CD4-positive, alpha-beta T cell treated with Interleukin-1 beta for 1 hour (primary cell): Measurements from ENCODE around the gene ZMIZ1.
"Not testable (repeated sequence)": the region's sequence is repeated elsewhere in the genome, so short reads cannot be mapped to it uniquely, and the experiment has no call there.

ENCODE experiments used
- DNase-seq, 2 donors: peaks; one replicate each; pipeline ENCODE4 v3.0.0-alpha.2; 2020 to 2022

ZMIZ1 gene

DNA sequence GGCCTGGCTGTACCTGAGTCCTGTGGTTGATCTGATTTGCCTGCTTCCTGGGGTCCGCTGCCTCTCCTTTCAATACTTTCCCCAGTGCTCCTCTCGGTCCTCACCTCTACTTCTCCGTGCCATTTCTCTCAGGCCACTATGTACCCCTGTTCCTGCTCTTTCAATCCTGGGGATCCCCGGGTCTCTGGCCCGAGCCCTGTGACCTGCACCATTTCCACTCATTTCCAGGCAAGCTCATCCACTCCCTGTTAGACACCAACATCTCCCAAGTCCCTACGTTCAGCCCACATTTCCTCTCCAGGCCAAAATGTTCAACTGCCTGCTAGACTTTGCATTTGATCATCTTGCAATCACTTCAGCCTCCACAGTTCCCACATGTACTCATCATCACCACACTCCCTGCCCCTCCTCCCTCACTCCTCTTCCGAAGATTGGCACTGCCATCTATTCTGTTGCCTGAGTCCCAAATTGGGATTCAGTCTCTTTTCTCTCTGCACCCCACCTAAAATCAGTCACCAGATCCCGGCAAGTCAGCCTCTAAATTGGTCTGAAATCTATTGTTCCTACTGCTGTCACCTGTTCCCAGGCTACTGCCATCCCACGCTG, 34.4 kb upstream of the ZMIZ1 start:
- no peak for DNase-seq

DNA sequence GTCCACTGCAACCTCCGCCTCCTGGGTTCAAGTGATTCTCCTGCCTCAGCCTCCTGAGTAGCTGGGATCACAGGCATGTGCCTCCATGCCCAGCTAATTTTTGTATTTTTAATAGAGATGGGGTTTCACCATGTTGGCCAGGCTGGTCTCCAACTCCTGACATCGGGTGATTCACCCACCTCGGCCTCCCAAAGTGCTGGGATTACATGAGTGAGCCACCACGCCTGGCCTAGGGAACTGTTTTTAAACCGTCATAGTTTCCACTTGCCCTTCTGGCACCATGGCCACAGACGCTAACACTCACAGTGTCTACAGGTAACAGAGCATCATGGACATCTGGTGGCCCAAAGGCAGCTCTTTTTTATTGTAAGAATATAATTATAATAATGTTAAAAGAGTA, 32.4 kb upstream of the ZMIZ1 start:
- not testable (repeated sequence) for DNase-seq

DNA sequence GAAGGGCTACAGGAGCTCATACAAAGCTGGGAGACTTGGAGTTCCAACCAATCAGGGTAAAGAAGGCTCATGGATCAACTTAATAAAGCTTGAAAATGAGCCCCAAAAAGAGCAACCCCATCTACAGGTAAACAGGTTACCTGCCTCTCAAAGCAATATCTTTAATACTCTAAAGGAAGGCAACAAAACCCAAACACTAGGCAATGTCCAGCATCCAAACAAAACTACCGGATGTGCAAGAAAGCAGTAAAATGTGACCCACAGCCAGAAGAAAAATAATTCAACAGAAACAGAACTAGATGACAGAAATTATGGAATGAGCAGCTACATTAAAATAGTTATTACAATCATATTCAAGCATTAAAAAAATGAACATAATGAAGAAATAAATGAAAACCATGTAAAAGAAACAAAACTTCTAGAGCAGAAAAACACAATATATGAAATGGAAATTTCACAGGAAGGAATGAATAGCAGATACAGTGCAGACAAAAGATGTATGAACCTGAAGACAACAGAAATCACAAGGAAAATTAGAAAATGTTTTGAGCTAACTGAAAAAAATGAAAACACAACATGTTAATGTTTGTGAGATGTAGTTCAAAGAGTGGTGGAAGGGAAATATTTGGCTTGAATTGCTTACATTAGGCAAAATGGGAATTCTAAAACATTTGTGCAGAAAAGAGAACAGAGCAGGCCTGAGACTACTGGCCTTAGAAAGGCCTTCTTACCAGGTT, 30.5 kb upstream of the ZMIZ1 start:
- DNase-seq, result no peak

DNA sequence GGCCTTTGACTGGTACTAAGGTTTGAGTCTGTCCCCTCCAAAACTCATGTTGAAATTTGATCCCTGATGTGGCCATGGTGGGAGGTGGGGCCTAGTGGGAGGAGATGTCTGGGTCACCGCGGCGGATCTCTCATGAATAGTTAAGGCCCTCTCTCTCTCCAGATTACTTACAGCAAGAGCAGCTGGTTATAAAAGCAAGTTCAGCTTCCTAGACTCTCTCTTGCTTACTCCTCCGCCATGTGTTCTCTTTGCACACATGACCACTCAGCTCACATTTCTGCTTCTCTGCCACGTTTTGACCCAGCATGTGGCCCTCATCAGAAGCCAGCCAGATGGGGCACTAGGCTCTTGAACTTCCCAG, 29.9 kb upstream of the ZMIZ1 start:
- DNase-seq, result no peak

DNA sequence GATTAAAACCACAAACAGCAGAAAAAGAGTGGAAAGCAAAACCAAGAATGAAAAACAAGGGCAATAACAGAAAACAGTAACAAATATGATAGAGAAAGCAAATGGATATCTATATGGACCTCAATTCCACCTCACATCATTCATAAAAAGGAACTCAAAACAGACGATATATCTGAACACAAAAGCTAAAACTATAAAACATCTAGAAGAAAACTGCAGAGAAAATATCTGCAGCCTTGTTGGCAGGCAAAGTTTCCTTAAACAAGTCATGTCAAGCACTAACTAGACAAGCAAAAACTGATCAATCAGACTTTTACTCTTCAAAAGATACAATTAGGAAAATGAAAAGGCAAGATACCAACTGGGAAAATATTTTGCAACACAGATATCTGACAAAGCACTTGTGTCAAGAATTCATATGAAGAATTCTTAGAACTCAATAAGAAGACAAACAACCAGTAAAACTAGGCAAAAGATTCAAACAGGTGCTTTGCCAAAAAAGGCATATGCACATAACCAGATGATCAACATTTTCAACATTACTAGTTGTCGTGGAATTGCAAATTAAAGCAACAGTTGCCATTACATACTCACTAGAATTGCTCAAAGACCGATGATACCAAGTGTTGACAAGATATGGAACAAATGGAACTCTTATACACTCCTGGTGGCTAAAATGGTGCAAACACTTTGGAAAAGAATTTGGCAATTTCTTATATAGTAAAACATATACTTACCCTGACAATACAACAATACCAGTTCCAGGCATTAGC, 25.9 kb upstream of the ZMIZ1 start:
- DNase-seq, result no peak

DNA sequence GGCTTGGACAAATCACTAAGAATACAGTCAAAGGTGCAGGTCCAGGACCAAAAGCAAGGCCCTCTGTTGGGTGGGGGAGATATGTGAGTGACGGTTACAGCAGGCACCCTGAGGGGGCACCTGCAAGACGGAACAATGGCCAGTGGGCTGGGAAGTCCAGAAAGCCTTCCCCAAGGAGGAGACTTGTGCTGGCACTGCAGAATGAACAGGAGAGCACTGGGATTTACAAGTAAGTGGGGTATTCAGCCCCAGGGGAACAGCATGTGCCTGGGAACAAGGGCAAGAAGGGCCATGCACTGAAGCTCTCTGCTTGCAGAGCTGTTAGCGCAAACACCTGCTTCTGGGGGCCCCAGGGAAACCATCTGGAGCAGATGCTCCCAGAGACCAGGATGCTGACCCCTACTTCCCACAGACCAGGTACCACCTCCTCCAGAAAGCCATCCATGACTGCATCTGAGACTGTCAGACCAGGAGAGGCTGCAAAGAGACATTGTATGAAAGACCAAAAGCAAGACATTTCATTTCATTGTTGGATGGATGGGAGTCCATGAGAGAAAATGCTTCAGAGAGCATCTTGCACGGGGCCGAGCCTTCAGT, 24.6 kb upstream of the ZMIZ1 start:
- DNase-seq, result no peak

DNA sequence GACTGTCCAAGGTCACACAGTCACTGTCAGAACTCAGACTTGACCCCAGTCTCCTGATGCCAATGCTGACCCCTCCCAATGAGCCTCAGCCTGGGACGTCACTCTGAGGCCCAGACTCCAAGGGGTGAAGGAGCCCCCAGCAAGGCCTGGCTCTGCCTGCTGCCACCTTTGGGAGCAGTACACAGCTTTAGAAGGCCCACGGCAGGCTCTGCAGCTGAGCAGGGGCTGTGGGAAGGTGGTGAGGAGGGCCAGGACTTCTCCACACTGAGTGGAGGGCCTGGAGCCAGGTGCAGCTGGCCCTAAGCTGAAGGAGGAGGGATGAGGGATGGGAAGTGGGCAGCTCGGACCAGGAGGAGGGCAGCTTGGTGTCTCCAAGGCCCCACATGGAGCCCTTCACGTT, 23.9 kb upstream of the ZMIZ1 start:
- DNase-seq, result no peak

DNA sequence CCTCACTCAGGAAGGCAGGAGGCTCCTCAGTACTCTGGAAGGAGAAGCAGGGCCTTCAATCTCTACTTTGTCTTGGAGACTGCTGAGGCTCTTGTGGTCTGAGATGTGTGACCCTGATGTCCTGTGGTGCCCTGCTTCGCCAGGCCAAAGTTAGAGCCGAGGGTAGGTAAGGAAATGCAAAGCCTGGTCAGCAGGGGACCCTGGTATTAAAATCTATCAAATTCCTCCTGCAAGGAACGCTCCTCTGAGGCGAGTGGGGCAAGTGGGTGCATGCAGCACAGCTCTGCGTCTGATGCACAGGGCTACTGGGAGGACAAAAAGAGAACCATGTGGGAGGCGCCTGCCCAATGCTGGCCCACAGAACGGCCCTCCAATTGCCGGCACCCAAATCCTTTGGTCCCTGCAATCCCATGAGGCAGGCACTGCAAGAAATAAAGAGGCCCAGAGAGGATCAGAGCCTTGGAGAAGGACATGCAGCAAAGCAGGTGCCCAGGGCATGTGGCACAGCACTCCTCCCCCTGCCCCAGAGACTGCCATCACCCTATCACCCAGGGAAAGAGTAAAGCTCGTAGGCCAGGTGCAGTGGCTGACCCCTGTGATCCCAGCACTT, 23.1 kb upstream of the ZMIZ1 start:
- DNase-seq, result no peak

DNA sequence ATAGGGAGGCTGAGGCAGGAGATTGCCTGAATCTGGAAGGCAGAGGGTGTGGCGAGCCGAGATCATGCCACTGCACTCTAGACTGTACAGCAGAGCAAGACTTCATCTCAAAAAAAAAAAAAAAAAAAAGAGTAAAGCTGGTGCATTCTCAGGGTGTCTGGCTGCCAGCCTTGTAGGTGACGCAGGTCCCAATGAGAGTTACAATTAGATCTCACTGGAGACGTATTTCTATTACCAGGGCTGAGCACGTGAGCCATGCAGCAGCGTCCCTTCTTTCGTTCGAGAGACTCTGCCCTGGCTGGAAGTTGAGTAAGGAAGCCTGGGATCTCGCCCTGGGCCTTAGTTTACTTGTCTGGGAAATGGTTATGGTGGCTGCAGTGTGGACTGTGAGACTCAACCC, 22.4 kb upstream of the ZMIZ1 start:
- DNase-seq, result no peak

DNA sequence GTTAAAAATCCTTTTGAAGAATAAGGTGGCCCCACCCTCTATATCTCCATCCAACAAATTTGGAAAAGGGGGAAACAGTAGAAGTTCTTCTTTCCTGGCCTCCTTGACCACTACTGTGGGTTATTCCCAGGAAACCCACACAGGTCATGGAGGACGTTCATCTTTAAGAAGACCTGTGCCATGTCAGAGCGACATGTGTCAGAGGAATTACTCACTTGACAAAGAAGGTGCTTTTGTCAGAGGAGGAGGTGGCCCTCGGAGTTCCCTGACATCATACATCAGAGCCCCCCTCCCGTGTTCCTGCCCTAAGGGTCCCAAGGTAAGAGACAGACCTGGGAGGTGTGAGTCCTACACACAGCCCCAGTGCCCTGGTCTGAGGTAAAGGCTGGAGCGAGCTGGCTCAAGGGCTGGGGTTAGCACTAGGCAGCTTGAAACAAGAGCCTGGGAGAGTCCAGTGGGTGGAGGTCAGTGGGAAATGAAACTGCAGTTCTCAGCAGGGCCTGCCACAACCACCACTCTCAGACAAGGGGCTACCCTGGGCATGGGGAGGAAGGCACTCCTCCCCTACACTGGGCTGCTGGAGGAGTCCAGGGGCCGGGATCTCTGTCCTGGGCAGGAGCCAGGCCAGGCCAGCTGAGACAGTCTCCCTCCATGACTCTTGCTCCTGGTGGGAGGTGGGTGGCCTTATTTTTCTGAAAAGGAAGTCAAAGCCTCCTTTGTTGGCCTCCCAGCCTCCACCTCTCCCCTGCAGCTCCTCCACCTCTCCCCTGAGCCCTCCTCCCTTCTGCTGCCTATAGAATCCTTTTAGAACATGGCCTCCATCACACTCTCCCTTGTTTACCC, 21.8 kb upstream of the ZMIZ1 start:
- DNase-seq, result no peak

DNA sequence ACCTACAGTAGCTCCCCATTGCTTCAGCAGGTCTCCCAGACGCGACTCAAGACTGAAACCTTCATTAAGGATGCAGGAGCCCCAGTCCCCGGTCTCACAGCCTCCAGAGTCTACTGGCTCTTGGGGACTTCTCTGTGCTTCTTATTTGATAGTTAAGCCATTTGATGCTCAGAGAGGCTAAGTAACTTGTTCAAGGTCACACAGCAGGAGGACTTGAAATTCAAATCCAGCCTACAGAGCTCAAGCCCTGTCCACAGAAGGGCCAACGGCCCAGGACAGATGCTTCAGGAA, 21.2 kb upstream of the ZMIZ1 start:
- DNase-seq, result no peak

DNA sequence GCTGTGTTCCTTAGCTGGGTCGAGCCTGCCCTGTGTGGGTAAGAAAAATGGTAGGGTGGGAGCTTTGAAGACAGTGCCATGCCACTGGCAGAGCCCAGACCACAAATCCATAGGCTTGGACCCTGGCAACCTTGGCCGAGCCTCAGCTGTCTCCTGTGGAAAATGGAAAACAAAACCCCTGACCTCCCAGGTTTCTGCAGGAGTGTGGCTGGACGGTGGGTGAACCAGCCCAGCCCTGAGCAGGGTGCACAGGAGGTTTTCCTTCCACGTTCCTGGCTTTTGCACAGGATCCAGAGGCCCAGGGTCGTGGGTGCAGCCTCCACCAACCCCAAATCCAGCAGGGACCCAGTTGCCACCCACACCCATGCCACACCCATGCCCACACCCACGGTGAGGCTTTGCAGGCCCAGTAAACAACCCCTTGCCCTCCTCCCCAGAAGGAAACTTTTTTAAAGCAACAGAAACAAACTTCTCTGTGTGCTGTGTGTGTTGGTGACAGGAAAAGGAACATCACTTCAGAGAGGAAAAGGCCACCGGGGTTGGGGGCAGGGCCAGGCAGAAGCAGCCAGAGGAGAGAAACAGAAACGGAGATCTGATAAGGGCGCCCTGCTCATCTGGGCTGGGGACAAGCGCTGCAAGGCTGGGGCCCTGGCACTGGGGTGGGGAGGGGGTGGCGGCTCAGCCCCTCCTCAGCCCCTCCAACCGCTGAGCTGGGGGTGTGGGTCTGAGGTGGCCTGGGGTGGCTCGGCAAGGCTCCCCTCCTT, 20.7 kb upstream of the ZMIZ1 start:
- DNase-seq, result peak; percentile 49 to 62

DNA sequence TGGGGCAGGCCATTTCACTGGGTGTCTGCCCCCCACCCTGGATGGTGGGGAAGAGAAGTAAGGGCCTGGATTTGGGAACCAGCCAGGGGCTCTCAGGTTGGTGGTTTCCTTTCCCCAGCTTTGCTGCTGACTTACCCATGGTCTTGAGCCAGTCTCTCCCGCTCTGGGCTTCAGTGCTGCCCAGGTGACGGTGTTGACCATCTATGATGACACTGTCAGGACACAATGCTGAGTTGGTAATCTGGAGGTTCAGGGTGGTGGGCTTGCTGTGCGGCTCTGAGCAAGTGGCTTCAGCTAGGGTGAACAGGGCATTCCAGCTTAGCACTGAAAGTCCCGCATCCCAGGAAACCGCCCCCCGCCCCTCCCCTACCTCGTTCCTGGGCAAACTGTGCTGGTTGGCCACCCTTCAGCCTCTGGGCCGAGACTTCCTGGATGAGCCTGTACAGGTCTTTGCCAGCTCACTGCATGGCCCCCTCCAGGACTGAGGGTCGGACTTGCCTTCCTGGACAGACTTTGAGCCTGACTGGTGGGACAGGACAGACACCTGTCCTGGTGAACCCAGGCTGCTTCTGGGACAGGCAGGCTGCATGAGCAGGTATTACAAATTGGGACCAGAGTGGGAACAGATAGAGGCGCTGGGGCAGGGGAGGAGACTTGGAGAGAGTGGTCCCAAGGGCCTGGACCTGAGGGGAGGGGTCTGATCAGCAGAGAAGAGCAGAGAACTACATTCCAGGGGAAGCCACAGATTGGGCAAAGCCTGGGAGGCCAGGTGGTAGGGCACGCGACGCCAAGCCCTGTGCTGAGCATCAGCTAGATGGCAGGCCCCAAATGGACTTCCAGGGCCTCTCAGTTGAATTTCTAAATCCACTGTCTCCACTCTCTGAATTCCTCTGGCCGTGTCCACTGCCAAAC, 19.9 kb upstream of the ZMIZ1 start:
- DNase-seq, result no peak

DNA sequence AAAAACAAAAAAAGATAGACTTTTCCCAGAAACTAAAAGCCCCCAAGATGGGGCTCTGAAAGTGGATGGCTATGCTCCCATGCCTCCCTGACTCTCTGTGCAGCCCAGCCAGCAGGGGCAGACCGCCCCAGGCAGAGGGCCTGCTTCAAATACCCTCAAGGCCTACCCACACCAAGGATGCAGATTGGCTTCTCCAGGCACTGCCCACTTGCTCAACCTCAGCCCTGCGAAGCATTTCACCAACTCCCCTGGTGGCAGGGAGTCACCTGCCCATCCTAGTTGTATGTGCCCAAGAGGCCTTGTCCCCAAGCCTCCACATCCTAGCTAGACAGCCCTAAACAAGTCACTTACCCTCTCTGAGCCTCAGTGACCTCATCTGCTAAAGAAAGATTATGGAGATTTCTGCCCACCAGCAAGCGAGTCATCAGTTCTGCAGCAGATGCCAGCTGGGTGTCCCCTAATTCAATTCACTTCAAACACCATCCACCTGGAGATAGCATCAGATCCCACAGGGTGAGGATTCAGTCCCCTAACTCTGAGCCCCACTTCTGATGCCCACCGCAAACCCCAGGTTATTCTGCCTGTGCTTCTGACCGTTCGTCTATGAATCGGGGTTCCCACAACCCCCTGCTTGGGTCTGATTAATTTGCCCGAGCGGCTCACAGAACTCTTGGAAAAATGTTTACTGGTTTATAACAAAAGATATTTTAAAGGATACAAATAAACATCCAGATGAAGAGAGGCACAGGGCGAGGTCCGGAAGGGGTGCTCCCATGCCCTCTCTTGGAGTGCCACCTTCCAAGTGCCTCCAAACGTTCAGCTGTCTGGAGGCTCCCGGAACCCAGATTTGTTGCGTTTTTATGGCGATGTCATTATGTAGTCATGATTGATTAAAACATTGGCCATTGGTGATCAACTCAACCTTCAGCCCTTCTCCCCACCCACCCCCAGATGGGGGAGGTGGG, 18.6 kb upstream of the ZMIZ1 start:
- DNase-seq, result no peak

DNA sequence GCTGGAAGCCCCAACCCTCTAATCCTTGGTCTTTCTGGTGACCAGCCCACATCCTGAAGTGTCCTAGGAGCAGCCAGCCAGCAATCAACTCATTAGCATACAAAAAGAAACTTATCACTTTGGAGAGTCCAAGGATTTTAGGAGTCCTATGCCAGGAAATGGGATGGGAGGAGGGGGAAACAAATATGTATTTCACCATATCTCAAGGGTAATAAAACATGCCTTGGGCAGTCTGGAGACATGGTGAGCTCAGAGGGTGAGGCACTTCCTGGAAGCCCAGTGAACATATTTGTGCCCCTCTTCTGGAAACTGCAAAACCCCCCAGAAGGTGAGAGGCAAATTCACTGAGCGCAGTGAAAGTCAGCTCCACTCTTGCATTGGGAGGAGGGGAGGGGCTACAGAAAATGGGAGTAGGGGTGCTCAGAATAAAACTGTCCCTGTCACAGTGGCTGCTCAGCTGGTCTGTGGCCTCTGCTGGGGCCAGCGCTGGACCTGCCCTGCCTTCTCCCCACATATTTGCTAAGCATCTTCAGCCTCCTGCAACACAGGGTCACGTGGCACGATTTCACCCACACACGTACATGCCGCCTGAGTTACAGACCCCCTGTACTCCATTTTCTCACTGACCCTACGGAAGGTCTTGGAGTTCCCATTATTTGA, 17.7 kb upstream of the ZMIZ1 start:
- DNase-seq, result no peak

DNA sequence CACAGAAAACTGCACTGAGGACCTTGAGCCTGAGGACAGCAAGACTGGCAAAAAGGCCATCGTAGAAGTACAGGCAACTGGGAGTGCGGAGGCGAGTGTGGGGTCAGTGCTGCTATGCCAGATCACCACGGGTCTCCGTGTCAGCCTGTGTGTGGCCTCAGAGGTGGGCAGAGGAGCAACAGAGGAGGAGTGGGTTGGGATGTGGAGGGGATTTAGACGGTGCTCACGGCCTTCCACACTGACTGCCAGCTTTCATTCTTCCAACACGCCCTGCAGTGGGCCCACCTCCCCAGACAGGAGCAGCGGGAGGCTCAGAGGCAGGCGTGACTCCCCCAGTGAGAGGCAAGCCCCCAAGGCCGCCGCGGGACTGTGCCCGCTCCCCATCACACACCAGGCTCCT, 17.0 kb upstream of the ZMIZ1 start:
- DNase-seq, result no peak

DNA sequence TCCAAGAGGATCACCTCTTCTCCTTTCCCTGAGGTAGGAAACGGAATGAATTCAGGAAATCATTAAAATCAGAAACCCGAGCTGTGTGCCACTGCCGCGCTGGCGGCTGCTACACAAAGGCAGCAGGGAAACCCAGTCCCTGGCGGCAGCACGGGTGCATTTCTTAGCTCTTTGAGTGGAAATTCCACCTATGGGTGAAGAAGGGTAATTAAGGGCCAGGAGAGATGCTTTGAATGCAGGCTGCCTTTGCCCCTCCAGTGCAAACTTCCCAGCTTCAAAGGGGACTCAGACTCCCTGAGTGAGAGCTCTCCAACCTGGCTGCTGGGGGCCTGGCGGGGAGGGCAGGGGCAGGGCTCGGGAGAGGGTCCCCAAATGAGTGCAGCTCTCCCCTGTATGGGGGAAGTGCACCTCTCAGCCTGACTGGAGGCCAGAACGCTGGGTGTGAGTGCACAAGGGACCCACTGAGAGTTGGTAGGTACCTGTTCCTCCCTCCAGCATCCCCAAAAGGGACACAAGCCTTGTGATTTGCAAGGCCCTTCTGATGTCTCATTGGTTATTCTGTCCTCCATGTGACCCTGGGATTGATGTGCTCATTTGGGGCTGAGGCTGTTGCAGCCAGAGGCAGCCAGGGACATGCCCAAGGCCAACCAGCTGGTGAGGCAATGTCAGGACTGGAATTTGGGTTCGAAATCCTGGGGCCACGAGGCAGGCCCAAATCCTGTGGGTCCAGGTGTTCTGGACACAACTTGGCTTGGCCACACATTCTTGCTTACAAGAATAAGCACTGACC, 16.3 kb upstream of the ZMIZ1 start:
- peak; percentile 25 to 36 for DNase-seq

DNA sequence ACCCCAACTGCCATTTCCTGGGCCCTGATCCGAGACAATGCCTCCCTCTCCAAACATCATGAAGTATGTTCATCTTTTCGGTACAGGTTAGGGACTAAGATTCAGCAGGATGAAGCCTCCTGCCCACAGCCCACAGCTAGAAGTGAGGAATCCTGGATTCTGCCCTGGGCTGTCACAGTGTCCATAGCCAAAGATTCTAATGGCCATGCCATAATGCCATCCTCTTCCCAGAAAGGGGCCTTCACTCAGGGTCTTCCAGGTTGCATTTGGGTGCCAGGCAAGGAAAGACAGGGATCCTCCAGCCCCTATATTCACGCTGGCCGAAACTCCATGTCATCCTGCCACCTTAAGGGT, 15.7 kb upstream of the ZMIZ1 start:
- no peak for DNase-seq
